OCI-LY1 (cell line): ENCODE data around the gene FLVCR1.

Source experiments
- H2AFZ ChIP-seq: fragments of 200-600 bp; sonication (generic), shearing (Covaris generic); 2 replicates; pipeline ENCODE4 v1.6.0; 2014; ENCODE audit warnings: antibody characterized with exemption, mild to moderate bottlenecking, low read length
- H3F3A ChIP-seq: fragments of 200-600 bp; sonication (generic), shearing (Covaris generic); 2 replicates; pipeline ENCODE4 v1.6.0; 2014; ENCODE audit warnings: mild to moderate bottlenecking, antibody characterized with exemption, low read length, moderate library complexity; ENCODE audit not compliant: insufficient read depth
- H3K27ac ChIP-seq: fragments of 200-600 bp; sonication (generic); 2 replicates; pipeline ENCODE4 v1.5.1; 2014; ENCODE audit warnings: low read length, mixed run types, mild to moderate bottlenecking, low read depth; ENCODE audit not compliant: poor library complexity, severe bottlenecking
- H3K27me3 ChIP-seq: fragments of 200-600 bp; sonication (generic); 2 replicates; pipeline ENCODE4 v1.6.0; 2014; ENCODE audit warnings: antibody characterized with exemption, mild to moderate bottlenecking, low read length, moderate library complexity; ENCODE audit not compliant: insufficient read depth
- H3K36me3 ChIP-seq: fragments of 200-600 bp; sonication (generic); 2 replicates; pipeline ENCODE4 v1.6.1; 2014; ENCODE audit warnings: mild to moderate bottlenecking, antibody characterized with exemption, low read length, moderate library complexity, mixed read lengths; ENCODE audit not compliant: insufficient read depth
- H3K4me1 ChIP-seq: fragments of 200-600 bp; sonication (generic); 2 replicates; pipeline ENCODE4 v1.5.1; 2014; ENCODE audit warnings: mild to moderate bottlenecking, low read length, moderate library complexity; ENCODE audit not compliant: insufficient read depth, severe bottlenecking
- H3K4me2 ChIP-seq: fragments of 200-600 bp; sonication (generic), shearing (Covaris generic); 2 replicates; pipeline ENCODE4 v1.6.1; 2014; ENCODE audit warnings: low read length
- H3K4me3 ChIP-seq: fragments of 200-600 bp; sonication (generic); 2 replicates; pipeline ENCODE4 v1.5.1; 2014; ENCODE audit warnings: low read length, low read depth, mild to moderate bottlenecking, mixed read lengths; ENCODE audit not compliant: poor library complexity, severe bottlenecking
- H3K79me2 ChIP-seq: fragments of 200-600 bp; shearing (Covaris generic); 2 replicates; pipeline ENCODE4 v1.6.1; 2016; ENCODE audit warnings: mixed run types, low read length, mixed read lengths; ENCODE audit not compliant: insufficient read depth
- H3K9ac ChIP-seq: fragments of 200-600 bp; sonication (generic), shearing (Covaris generic); 2 replicates; pipeline ENCODE4 v1.6.1; 2014; ENCODE audit warnings: mild to moderate bottlenecking, low read length, mixed read lengths
- H3K9me2 ChIP-seq: fragments of 200-600 bp; sonication (generic), shearing (Covaris generic); 2 replicates; pipeline ENCODE4 v1.6.1; 2014; ENCODE audit warnings: low read depth, mild to moderate bottlenecking, low read length, mixed read lengths
- H3K9me3 ChIP-seq: fragments of 200-600 bp; shearing (Covaris generic); 2 replicates; pipeline ENCODE4 v1.6.1; 2014; ENCODE audit warnings: low read length, mixed read lengths
- H4K20me1 ChIP-seq: fragments of 200-600 bp; sonication (generic), shearing (Covaris generic); 2 replicates; pipeline ENCODE4 v1.6.0; 2016; ENCODE audit warnings: mild to moderate bottlenecking, low read length; ENCODE audit not compliant: insufficient read depth
- CTCF ChIP-seq: fragments of 200-600 bp; sonication (generic), shearing (Covaris generic); IDR thresholded peaks from 2 replicates; pipeline ENCODE4 v1.5.1; 2017; ENCODE audit warnings: mild to moderate bottlenecking, antibody characterized with exemption, low read length, moderate library complexity, mixed read lengths
- EZH2 ChIP-seq: fragments of 200-600 bp; sonication (generic), shearing (Covaris generic); IDR thresholded peaks from 2 replicates; pipeline ENCODE4 v1.8.0; 2017; ENCODE audit warnings: borderline replicate concordance, mixed run types, mild to moderate bottlenecking, antibody characterized with exemption, low read length, moderate library complexity, mixed read lengths

Gene FLVCR1

GRCh38 chr1:212824201-212824600, 33.9 kb upstream of the FLVCR1 start:
- Histone ChIP-seq H4K20me1 (no peaks in the 10 kb centered on the region), H3K9me2 (no peaks in the 10 kb centered on the region), H3K27ac (no peak overlapping the region), H3K27me3 (no peaks in the 10 kb centered on the region), H3K4me3 (no peak overlapping the region), H3K36me3 (no peaks in the 10 kb centered on the region), H3F3A (no peaks in the 10 kb centered on the region), H3K4me1 (peaks cover 15% of the 10 kb centered on the region), H3K79me2 (no peaks in the 10 kb centered on the region), H3K9me3 (peaks cover 12% of the 10 kb centered on the region; the same call in 1 of the 2 replicates), H2AFZ (no peak overlapping the region), H3K4me2 (no peak overlapping the region), H3K9ac (no peak overlapping the region)
- TF ChIP-seq EZH2 (no peak), CTCF (no peak)

DNA sequence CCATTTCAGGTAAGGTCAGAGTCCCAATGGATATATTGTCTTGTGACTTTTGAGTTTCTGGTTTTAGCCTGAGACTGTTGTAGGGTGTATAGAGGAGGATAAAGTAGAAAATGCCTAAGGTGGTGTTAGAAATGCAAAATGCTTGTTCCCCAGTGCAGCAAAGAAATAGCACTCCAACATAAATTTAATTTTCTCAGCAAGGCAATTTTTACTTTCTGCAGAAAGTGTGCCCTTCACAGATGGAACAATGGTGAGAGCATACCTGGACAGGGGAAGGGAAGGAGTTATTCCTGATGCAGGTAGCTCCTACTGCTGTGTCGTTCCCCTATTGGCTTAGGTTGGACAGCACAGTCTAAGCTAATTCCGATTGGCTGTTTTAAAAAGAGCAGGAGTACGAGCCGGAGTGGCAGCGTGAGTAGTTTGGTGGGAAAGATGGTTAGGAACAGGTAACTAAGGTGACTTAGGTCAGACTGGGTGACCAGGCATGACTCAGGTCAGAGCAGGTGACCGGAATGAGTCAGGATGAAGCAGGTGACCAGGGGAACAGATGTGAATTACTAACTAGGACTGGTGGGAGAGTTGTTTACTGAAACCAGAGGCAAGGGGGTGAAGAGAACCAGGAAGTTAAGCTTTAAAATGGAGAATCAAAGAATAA, 32.1 kb upstream of the FLVCR1 start:
- H3F3A ChIP-seq = no peaks in the 10 kb centered on the region
- no peaks in the 10 kb centered on the region for H3K9me2 ChIP-seq
- H3K9me3 ChIP-seq = peaks cover 12% of the 10 kb centered on the region; the same call in 1 of the 2 replicates
- no peaks in the 10 kb centered on the region for H3K4me1 ChIP-seq
- no peak overlapping the region for H3K27ac ChIP-seq
- H4K20me1 ChIP-seq = no peaks in the 10 kb centered on the region
- H2AFZ ChIP-seq = no peak overlapping the region
- TF ChIP-seq EZH2 (no peak), CTCF (no peak)
- no peak overlapping the region for H3K9ac ChIP-seq
- H3K36me3 ChIP-seq = no peaks in the 10 kb centered on the region
- H3K79me2 ChIP-seq = no peaks in the 10 kb centered on the region
- no peaks in the 10 kb centered on the region for H3K27me3 ChIP-seq
- no peak overlapping the region for H3K4me3 ChIP-seq
- H3K4me2 ChIP-seq = no peak overlapping the region

DNA sequence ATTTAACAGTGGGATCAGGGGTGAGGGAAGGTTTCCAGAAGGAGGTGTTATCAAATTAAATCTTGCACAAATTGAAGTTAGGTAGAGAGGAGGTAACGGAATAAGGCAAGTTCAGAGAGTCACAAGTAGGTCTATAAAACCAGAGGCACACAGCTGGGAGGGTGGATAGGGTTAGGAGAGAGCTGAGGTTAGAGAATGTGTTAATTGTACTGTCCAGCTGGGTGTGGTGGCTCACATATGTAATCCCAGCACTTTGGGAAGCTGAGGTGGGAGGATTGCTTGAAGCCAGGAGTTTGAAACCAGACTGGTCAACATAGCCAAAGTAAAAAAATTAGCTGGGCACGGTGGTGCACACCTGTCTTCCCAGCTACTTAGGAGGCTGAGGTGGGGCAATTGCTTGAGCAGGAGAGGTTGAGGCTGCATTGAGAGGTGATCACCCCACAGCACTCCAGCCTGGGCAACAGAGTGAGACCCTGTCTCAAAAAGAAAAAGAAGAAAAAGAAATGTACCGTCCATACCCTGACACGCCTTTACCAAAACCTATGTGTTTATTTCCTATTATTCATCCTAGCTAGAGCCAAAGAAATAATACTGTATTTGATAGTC, 30.8 kb upstream of the FLVCR1 start:
- no peaks in the 10 kb centered on the region for H3K79me2 ChIP-seq
- no peaks in the 10 kb centered on the region for H3K27me3 ChIP-seq
- no peaks in the 10 kb centered on the region for H3K36me3 ChIP-seq
- no peak overlapping the region for H3K9ac ChIP-seq
- H3K27ac ChIP-seq = no peak overlapping the region
- H4K20me1 ChIP-seq = no peaks in the 10 kb centered on the region
- no peak for TF ChIP-seq CTCF
- no peak for TF ChIP-seq EZH2
- H3K4me1 ChIP-seq = peaks cover 11% of the 10 kb centered on the region
- no peaks in the 10 kb centered on the region for H3F3A ChIP-seq
- H3K9me2 ChIP-seq = no peaks in the 10 kb centered on the region
- no peak overlapping the region for H3K4me2 ChIP-seq
- H3K4me3 ChIP-seq = no peak overlapping the region
- no peak overlapping the region for H2AFZ ChIP-seq
- peaks cover 12% of the 10 kb centered on the region; the same call in 1 of the 2 replicates for H3K9me3 ChIP-seq
